GM21526 (cell line): ENCODE measurements around the gene OR5K1.

ENCODE experiments used
- ATAC-seq: cut with Tn5 transposase; IDR thresholded peaks from one replicate; pipeline ENCODE4 v1.9.1; 2021; ENCODE audit warnings: moderate library complexity; ENCODE audit not compliant: unreplicated experiment, low FRiP score

The OR5K1 gene

GRCh38 chr3:98513091-98513511 is 50.1 kb downstream of the OR5K1 start:
- no peak for ATAC-seq

GRCh38 chr3:98513736-98514135 is 50.7 kb downstream of the OR5K1 start:
- no peak for ATAC-seq

GRCh38 chr3:98514948-98515347 is 51.9 kb downstream of the OR5K1 start:
- ATAC-seq: no peak

GRCh38 chr3:98518816-98519215 is 55.8 kb downstream of the OR5K1 start:
- no peak for ATAC-seq

- ATAC-seq: no peak
Measured at GRCh38 chr3:98519351-98519750, 56.4 kb downstream of the OR5K1 start.

- ATAC-seq: peak; percentile 46
Measured at GRCh38 chr3:98521897-98522543, 59.0 kb downstream of the OR5K1 start.
